Glomerular endothelial cell (primary cell): ENCODE data around the gene RNPC3. TPM values are rescaled to one million over a fixed set of nuclear protein-coding genes. Genes with fewer than 3 reads are reported as not detected.
"Not testable (repeated sequence)": the region's sequence is repeated elsewhere in the genome, so short reads cannot be mapped to it uniquely, and the experiment has no call there.

ENCODE experiments used
- DNase-seq: peaks from one replicate; pipeline ENCODE4 v3.0.0-alpha.2; 2011; ENCODE audit warnings: low read depth, low spot score; ENCODE audit errors: extremely low read depth
- total RNA-seq: library from RNA; depleted of rRNA; stranded (reverse); fragments of >200 nt; gene quantifications from 2 replicates; pipeline ENCODE4 v1.2.3, GENCODE V29; 2015

The RNPC3 gene
- total RNA-seq, 1 donor from 2014 or later: 8.5 TPM

GRCh38 chr1:103547840-103548239 is 22.3 kb downstream of the RNPC3 start:
- DNase-seq: no peak

- DNase-seq: no peak
Observed at GRCh38 chr1:103560427-103560826, 34.9 kb downstream of the RNPC3 start.

DNA sequence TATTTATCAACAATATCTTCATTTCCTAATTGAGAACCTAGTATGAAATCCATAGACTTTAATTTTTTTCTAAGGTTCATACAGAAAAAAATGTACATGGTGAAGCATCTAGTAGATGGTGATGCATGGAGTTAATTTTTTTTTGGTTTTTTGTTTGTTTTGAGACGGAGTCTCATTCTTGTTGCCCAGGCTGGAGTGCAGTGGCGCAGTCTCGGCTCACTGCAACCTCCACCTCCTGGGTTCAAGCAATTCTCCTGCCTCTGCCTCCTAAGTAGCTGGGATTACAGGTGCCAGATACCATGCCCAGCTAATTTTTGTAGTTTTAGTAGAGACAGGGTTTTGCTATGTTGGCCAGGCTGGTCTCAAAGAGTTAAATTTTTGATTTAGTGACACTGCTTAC is 35.6 kb downstream of the RNPC3 start:
- DNase-seq: not testable (repeated sequence)

- DNase-seq: no peak
Observed at GRCh38 chr1:103561643-103562395, 36.3 kb downstream of the RNPC3 start.

DNA sequence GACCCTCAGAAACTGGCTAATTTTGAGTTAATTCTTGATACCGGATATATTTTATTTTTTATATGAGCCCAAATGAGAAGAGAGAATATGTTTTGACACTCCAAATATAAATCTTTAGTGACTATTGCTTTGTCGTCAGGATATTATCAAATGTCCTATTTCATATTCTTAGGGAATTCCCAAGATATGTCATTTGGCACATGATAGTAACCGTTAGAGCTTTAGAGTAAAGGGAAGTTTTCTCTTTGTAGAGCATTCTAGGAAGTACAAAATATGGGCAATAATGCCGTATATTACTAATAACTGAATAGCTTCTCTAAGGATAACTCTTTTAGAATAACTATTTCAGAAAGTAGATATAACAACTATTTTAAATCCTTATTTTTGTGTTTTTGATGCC is 37.6 kb downstream of the RNPC3 start:
- DNase-seq: no peak

DNA sequence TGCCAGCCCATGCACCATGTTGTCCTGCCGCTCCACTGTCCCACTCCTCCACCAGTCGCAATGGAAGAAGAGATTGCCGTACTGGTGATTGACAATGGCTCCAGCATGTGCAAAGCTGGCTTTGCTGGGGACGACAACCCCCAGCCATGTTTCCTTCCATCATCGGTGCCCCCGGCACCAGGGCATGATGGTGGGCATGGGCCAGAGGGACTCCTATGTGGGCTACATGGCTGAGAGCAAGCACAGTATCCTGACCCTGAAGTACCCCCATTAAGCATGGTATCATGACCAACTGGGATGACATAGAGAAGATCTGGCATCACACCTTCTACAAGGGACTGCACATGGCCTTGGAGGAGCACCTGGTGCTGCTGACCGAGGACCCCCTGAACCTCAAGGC is 44.0 kb downstream of the RNPC3 start:
- DNase-seq: no peak

DNA sequence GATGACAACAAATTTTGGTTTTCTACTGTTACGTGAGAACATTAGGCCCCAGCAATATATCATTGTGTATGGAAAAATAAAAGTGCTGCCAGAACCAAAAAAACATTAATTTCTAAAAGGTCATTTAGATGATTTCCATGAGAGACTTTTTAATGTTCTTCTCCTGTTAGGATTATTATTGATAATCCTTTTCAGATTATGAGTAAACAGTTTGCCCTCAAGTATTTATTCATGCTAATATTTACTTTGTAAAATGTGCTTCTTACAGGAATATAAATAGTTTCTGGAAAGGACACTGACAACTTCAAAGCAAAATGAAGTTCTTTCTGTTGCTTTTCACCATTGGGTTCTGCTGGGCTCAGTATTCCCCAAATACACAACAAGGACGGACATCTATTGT is 45.8 kb downstream of the RNPC3 start, which contains the start of gene AMY2B:
AMY2B (plus strand) TSS at position 301 of the 400 bp plus-strand sequence; CDS start at position 315, 14 bp downstream.
- DNase-seq: not testable (repeated sequence)

DNA sequence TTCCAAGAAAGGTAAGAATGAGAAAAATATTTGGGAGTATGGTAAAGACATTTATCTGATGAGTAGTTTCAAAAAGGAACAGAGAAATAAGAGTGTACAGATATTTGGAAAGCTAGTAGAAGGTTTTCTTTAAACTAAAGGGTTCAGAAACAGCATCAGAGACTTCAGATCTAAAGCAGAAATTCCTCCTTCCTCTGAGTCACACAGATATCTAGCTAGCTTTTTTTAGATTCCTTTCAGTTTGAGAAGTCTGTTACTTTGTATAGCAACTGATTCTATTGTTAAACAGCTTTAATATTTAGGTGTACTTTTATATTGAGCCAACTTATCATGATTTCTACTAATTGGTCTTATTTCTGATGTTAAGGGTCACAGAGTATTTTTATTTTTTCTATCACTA is 50.6 kb downstream of the RNPC3 start:
- no peak for DNase-seq

- not testable (repeated sequence) for DNase-seq
Observed at GRCh38 chr1:103576784-103577183, 51.3 kb downstream of the RNPC3 start.

DNA sequence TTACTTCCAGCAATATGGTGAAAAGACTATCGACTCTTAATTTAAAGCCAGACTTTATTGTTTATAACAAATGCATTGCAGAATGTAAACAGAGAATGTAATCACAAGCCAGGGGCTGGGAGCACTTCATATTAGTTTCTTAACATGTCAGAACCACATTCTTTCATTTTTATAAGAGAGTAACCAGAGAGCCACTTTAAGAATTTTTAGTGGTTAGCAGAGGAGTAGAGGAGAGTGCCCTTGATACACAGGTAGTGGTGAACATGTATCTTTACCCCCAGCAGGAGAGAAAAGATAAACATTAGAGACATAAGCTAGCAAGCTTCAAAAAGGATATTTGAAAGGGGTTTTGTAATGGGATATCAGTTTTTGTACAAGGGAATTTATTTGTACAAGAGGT is 57.0 kb downstream of the RNPC3 start:
- DNase-seq: no peak

- no peak for DNase-seq
Observed at GRCh38 chr1:103583887-103584286, 58.4 kb downstream of the RNPC3 start.

DNA sequence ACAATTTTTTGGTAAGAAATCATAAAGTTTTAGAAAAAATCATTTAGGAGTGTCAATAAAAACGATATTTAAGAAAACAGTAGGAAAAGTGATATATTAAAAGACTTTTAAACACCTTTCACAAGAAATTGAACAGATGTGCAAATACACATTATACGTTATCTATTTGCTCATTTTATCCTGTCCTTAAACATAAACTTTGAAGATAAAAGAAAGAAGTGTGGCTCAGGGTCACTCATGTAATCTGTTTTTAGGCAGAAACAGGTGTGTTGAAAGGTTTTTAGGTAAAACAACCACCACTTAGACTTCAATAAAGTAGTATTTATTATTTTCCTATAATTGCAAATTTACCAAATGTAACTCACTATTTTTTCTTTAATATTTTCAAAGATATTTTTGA is 59.0 kb downstream of the RNPC3 start:
- no peak for DNase-seq

DNA sequence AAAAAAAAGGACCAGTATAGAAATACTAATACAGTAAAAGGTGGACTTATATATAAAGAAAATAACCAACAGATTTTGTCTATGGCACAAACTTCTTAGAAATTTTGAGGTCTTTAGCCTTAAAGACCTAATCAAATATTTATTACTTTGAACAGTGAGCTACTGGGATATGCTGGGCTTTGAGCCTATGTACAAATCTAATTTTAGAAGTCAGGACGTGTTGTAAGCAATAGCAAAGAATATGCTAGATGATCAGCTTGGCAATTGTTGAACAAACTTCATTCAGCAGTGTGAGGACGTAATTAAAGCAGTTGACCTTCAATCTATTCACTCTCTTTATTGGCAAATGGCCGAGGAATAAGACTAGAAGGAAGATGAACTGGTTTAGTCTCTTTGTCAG is 77.2 kb downstream of the RNPC3 start:
- not testable (repeated sequence) for DNase-seq

Other genes with a start within 250 kb of the RNPC3 start
- gene AMY2B, start 45.9 kb downstream of the RNPC3 start, total RNA-seq: 0.73 and 5.1 TPM in 2 replicates
- not detected in 2 replicates for gene AMY2A, start 91.7 kb downstream of the RNPC3 start, total RNA-seq
- not detected in 2 replicates for gene AMY1A, start 130.1 kb downstream of the RNPC3 start, total RNA-seq
- gene AMY1B, start 170.5 kb downstream of the RNPC3 start, total RNA-seq: not detected in 2 replicates
- gene AMY1C, start 224.2 kb downstream of the RNPC3 start, total RNA-seq: not detected in 2 replicates